GM12891 (cell line): ENCODE data around the gene SERHL2.

Source experiments
- DNase-seq: peaks from one replicate; pipeline ENCODE4 v3.0.0; 2011; ENCODE audit warnings: low spot score; ENCODE audit not compliant: insufficient read length
- FAIRE-seq: peaks from 2 replicates; lab custom pipeline; 2011; peaks lifted over from hg19 to GRCh38; lab: Jason Lieb, UNC
- PAX5 ChIP-seq: IDR thresholded peaks from 2 replicates; pipeline ENCODE4 v1.6.1; 2011; ENCODE audit warnings: low read length, moderate library complexity, mild to moderate bottlenecking; ENCODE audit not compliant: insufficient read depth, severe bottlenecking
- POLR2A ChIP-seq: IDR thresholded peaks from 2 replicates; pipeline ENCODE4 v1.6.1; 2011; ENCODE audit warnings: low read depth, low read length, control low read depth
- POLR2AphosphoS5 ChIP-seq: IDR thresholded peaks from 2 replicates; pipeline ENCODE4 v1.6.1; 2011; ENCODE audit warnings: low read depth, low read length, control low read depth
- POU2F2 ChIP-seq: IDR thresholded peaks from 2 replicates; pipeline ENCODE4 v1.6.1; 2011; ENCODE audit warnings: low read depth, mild to moderate bottlenecking, control low read depth, low read length, moderate library complexity
- SPI1 ChIP-seq: IDR thresholded peaks from 2 replicates; pipeline ENCODE4 v1.6.1; 2011; ENCODE audit warnings: low read depth, low read length, control low read depth
- TAF1 ChIP-seq: IDR thresholded peaks from 2 replicates; pipeline ENCODE4 v1.6.1; 2011; ENCODE audit warnings: low read depth, low read length, control low read depth

SERHL2 gene

DNA sequence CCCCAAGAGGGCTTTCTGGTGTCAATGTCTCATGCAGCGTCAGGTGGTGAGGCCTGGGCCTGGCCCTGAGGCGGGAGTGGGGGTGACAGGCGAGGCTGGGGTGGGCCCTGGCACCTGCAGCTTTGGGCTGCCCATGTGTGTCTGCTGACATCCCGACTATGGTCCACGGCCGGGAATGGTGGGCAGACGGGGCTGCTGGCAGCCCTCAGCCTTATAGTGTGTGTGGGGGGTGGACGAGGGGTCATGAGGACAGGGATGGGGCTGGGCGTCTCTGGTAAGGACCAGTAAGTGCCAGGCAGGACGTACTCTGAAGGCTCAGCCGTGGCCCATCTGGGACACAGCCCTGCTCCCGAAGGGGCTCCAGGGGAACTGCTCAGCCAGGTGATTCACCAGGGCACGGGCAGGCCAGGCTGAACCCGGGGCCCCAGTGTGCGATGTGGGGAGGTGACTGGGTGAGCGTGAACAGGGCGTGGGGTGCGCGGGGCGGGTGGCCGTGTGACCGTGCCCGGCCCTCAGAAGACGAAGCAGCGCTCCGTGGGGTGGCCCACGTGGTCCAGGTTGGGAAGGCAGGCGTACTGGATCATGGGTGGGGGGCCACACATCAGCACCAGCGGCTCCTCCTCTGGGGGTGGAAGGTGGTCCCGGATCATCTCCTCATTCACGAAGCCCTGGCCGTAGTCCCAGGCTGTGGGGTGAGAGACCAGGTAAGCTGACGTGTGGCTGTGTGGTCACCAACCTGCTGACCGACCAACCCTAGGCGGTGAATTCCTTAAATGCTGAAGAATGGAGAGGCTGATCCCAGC lies 65.7 kb downstream of the SERHL2 start:
- TF ChIP-seq PAX5 (no peak), POU2F2 (no peak), POLR2AphosphoS5 (no peak; the same call in 1 of the 2 replicates), POLR2A (no peak), TAF1 (no peak), SPI1 (no peak)
- no peak for FAIRE-seq
- no peak for DNase-seq

DNA sequence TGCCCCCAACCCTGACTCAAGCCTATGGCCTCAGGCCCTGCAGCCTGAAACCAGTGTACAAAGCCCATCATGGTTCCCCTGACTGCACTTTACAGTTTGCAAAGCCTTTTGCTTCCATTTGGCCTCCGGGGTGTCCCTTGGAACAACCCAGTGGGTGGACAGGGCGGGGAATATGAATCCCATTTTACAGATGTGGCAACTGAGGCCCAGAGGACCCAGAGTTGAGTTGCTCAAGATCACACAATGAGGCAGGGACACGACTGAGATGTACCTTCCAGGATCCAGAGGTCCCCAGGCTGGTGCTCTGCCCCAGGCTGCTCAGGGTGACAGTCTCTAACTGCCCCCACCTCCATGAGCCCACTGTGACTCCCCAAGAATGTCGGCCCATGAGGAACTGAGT lies 66.3 kb downstream of the SERHL2 start:
- DNase-seq: no peak
- TF ChIP-seq PAX5 (no peak), SPI1 (no peak), POU2F2 (no peak), POLR2A (no peak), POLR2AphosphoS5 (no peak), TAF1 (no peak)
- FAIRE-seq: no peak

DNA sequence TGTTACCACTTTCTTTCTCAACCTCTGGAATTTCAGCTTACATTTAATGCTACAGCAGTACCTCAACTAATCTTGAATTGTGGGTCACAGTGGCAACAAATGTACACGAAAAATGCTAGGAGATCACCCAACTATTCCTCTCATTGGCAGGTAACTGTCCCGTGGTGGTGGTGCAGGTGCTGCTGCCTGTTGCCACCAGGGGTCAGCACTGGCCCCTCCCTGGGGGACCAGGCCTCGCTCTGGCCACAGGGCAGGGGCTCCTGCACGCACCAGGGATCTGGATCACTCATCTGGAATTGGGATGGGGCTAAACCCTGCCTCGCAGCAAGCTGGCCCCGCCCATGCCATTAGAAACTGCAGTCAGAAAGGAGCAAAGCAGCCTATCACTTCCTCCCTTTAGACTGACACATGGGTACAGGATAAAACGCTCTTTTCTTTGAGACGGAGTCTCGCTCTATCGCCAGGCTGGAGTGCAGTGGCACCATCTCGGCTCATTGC lies 67.8 kb downstream of the SERHL2 start:
- TF ChIP-seq PAX5 (no peak), POLR2AphosphoS5 (no peak; the same call in 1 of the 2 replicates), TAF1 (no peak), SPI1 (peak; percentile 20; the same call in 1 of the 2 replicates)
- FAIRE-seq (peak; percentile 89), DNase-seq (peak; percentile 88)

DNA sequence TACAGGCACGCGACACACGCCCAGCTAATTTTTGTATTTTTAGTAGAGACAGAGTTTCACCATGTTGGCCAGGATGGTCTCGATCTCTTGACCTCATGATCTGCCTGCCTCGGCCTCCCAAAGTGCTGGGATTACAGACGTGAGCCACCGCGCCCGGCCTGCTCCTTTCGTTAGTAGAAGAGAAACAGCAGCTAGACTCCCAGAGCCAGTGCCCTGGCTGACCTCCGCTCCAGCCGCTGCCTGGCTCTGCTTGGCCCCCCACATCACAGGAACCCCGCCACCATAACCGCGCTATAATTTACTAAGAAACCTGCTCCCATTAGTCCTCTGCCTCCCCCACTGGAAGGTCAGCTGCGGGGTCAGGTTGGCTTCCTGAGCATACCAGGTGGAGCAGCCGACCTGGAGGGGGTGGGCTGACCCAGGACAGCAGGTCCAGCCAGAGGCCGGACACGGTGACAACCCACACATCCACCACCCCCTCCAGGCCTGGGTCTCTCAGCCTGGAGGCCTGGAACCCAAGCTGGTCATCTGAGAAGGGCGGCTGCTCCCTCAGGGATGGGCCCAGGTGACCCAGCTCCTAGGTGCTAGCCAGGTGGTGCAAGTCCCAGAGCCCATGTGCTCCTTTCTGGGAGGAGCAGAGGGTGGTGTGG lies 68.4 kb downstream of the SERHL2 start:
- no peak for TF ChIP-seq POLR2AphosphoS5
- no peak for TF ChIP-seq TAF1
- no peak for TF ChIP-seq SPI1
- TF ChIP-seq PAX5: no peak
- TF ChIP-seq POLR2A: no peak
- no peak for TF ChIP-seq POU2F2
- FAIRE-seq: no peak

DNA sequence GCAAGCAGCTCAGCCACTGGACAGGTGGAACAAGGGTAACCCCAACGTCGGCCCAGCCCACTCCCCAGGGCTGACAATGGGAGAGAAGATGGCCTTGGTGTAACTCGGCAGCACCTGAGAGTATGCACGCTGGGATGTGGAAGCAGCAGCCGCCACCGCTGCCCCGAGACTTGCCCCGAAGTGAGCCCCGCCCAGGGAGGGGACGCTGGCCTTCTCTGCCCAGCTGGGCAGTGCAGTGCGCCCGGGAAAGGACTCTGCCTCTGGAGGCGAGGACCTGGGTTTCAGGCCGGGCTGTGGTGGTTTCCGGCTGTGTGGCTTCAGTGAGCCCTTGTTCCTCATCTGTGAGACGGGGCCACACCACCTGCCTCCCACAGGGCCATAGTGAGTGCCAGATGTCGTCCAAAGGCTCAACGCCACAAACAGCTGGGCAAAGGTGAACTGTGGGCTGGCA lies 69.6 kb downstream of the SERHL2 start:
- DNase-seq (no peak), FAIRE-seq (no peak)
- TF ChIP-seq SPI1 (no peak), POLR2A (no peak)

More for the DNA sequence above, 68.4 kb downstream of the SERHL2 start:
- no peak for DNase-seq
